Measurements from ENCODE around the gene CMYA5. TPM values are rescaled to one million over a fixed set of nuclear protein-coding genes. Genes with fewer than 3 reads are reported as not detected.

The CMYA5 gene
- polyA plus RNA-seq, 1 experiment, result 0.89 TPM

- TF ChIP-seq, protein P1, sequence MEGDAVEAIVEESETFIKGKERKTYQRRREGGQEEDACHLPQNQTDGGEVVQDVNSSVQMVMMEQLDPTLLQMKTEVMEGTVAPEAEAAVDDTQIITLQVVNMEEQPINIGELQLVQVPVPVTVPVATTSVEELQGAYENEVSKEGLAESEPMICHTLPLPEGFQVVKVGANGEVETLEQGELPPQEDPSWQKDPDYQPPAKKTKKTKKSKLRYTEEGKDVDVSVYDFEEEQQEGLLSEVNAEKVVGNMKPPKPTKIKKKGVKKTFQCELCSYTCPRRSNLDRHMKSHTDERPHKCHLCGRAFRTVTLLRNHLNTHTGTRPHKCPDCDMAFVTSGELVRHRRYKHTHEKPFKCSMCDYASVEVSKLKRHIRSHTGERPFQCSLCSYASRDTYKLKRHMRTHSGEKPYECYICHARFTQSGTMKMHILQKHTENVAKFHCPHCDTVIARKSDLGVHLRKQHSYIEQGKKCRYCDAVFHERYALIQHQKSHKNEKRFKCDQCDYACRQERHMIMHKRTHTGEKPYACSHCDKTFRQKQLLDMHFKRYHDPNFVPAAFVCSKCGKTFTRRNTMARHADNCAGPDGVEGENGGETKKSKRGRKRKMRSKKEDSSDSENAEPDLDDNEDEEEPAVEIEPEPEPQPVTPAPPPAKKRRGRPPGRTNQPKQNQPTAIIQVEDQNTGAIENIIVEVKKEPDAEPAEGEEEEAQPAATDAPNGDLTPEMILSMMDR (IDR thresholded peaks at IDR 0.05; ENCODE audit: low read depth, low read length), result no peak
- Histone ChIP-seq H3K27ac (ENCODE audit: low read depth, low read length) (no peak overlapping the region), H3K27me3 (ENCODE audit: control insufficient read depth, insufficient read depth, low read length) (peaks cover 9% of the 10 kb centered on the region), H3K4me3 (ENCODE audit: low read depth, low read length) (no peak overlapping the region), H3K9me3 (ENCODE audit: control insufficient read depth, insufficient read depth, low read length) (no peaks in the 10 kb centered on the region)
- POLR2A ChIA-PET, result no interaction called here
- no peak for DNase-seq (ENCODE audit: low read depth, low spot score)
- CTCF ChIA-PET, result interaction anchor here (1.1 kb wide), 1 partner anchor 355 kb away, joined by 3 read pairs; no protein-coding TSS in a partner anchor
These were observed 38.1 kb downstream of the CMYA5 start for GRCh38 chr5:79727451-79728355.

- H3K4me3 ChIP-seq (ENCODE audit: low read depth, low read length), result no peak overlapping the region
- no peak overlapping the region for H3K27ac ChIP-seq (ENCODE audit: low read depth, low read length)
- H3K27me3 ChIP-seq (ENCODE audit: control insufficient read depth, insufficient read depth, low read length), result peaks cover 9% of the 10 kb centered on the region
- ChIA-PET POLR2A (no interaction called here), CTCF (interaction anchor here (1.1 kb wide), 1 partner anchor 355 kb away, joined by 3 read pairs; no protein-coding TSS in a partner anchor)
- DNase-seq (ENCODE audit: low read depth, low spot score), result no peak
- TF ChIP-seq, protein P1 (IDR thresholded peaks at IDR 0.05; ENCODE audit: low read depth, low read length), result no peak
- no peaks in the 10 kb centered on the region for H3K9me3 ChIP-seq (ENCODE audit: control insufficient read depth, insufficient read depth, low read length)
These were observed 38.8 kb downstream of the CMYA5 start for GRCh38 chr5:79728396-79728795.

GRCh38 chr5:79729679-79730078, 40.0 kb downstream of the CMYA5 start:
- Histone ChIP-seq H3K27me3 (ENCODE audit: control insufficient read depth, insufficient read depth, low read length) (peaks cover 13% of the 10 kb centered on the region), H3K9me3 (ENCODE audit: control insufficient read depth, insufficient read depth, low read length) (no peaks in the 10 kb centered on the region), H3K4me3 (ENCODE audit: low read depth, low read length) (no peak overlapping the region), H3K27ac (ENCODE audit: low read depth, low read length) (no peak overlapping the region)
- CTCF ChIA-PET, result no interaction called here
- TF ChIP-seq, protein P1 (IDR thresholded peaks at IDR 0.05; ENCODE audit: low read depth, low read length), result no peak
- POLR2A ChIA-PET, result no interaction called here
- no peak for DNase-seq (ENCODE audit: low read depth, low spot score)

GRCh38 chr5:79730564-79730963, 40.9 kb downstream of the CMYA5 start:
- Histone ChIP-seq H3K9me3 (ENCODE audit: control insufficient read depth, insufficient read depth, low read length) (no peaks in the 10 kb centered on the region), H3K27ac (ENCODE audit: low read depth, low read length) (no peak overlapping the region), H3K27me3 (ENCODE audit: control insufficient read depth, insufficient read depth, low read length) (peaks cover 16% of the 10 kb centered on the region), H3K4me3 (ENCODE audit: low read depth, low read length) (no peak overlapping the region)
- no peak for DNase-seq (ENCODE audit: low read depth, low spot score)
- CTCF ChIA-PET, result interaction anchor here (0.6 kb wide), 1 partner anchor 530 kb away, joined by 3 read pairs; no protein-coding TSS in a partner anchor
- POLR2A ChIA-PET, result no interaction called here
- TF ChIP-seq, protein P1 (IDR thresholded peaks at IDR 0.05; ENCODE audit: low read depth, low read length), result no peak

DNA sequence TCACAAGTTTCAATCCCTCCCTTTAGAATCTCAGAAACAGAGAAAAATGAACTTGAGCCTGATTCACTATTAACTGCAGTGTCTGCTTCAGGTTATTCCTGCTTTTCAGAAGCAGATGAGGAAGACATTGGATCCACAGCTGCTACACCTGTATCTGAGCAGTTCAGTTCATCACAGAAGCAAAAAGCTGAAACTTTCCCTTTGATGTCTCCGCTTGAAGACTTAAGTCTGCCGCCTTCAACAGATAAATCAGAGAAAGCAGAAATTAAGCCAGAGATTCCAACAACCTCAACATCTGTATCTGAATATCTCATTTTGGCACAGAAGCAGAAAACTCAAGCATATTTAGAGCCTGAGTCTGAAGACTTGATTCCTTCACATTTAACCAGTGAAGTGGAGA, 42.1 kb downstream of the CMYA5 start:
- POLR2A ChIA-PET, result no interaction called here
- CTCF ChIA-PET, result no interaction called here
- Histone ChIP-seq H3K27ac (ENCODE audit: low read depth, low read length) (no peak overlapping the region), H3K4me3 (ENCODE audit: low read depth, low read length) (no peak overlapping the region), H3K27me3 (ENCODE audit: control insufficient read depth, insufficient read depth, low read length) (peaks cover 22% of the 10 kb centered on the region), H3K9me3 (ENCODE audit: control insufficient read depth, insufficient read depth, low read length) (no peaks in the 10 kb centered on the region)
- TF ChIP-seq, protein P1 (IDR thresholded peaks at IDR 0.05; ENCODE audit: low read depth, low read length), result no peak
- no peak for DNase-seq (ENCODE audit: low read depth, low spot score)

All from AG04450 (cell line).